Karpas-422 (cell line): ENCODE results near the gene FAM180A. TPM values are rescaled to one million over a fixed set of nuclear protein-coding genes. Genes with fewer than 3 reads are reported as not detected.

Source experiments
- DNase-seq: peaks from one replicate; pipeline ENCODE4 v3.0.0-alpha.2; 2015
- H2AFZ ChIP-seq: fragments of 200-600 bp; sonication (generic); 2 replicates; pipeline ENCODE4 v1.6.1; 2014; ENCODE audit warnings: antibody characterized with exemption, low read length, mixed read lengths
- H3K27ac ChIP-seq: fragments of 200-600 bp; sonication (generic); 2 replicates; pipeline ENCODE4 v1.5.1; 2014; ENCODE audit warnings: mild to moderate bottlenecking, low read length, moderate library complexity
- H3K27me3 ChIP-seq: fragments of 200-600 bp; sonication (generic); 2 replicates; pipeline ENCODE4 v1.6.1; 2014; ENCODE audit warnings: low read length, mixed read lengths
- H3K36me3 ChIP-seq: fragments of 200-600 bp; sonication (generic); 2 replicates; pipeline ENCODE4 v1.6.1; 2014; ENCODE audit warnings: low read length, mixed read lengths; ENCODE audit not compliant: insufficient read depth
- H3K4me1 ChIP-seq: fragments of 200-600 bp; sonication (generic); 2 replicates; pipeline ENCODE4 v1.6.1; 2014; ENCODE audit warnings: mild to moderate bottlenecking, low read length, mixed read lengths
- H3K4me2 ChIP-seq: fragments of 200-600 bp; sonication (generic); 2 replicates; pipeline ENCODE4 v1.6.1; 2014; ENCODE audit warnings: low read length, low read depth, mild to moderate bottlenecking; ENCODE audit not compliant: poor library complexity, severe bottlenecking
- H3K4me3 ChIP-seq: fragments of 200-600 bp; sonication (generic); 2 replicates; pipeline ENCODE4 v1.5.1; 2014; ENCODE audit warnings: mild to moderate bottlenecking, antibody characterized with exemption, low read length, mixed read lengths
- H3K79me2 ChIP-seq: fragments of 200-600 bp; sonication (generic); 2 replicates; pipeline ENCODE4 v1.6.1; 2014; ENCODE audit warnings: mild to moderate bottlenecking, low read length, mixed read lengths
- H3K9ac ChIP-seq: fragments of 200-600 bp; sonication (generic); 2 replicates; pipeline ENCODE4 v1.6.0; 2014; ENCODE audit warnings: low read length
- H3K9me2 ChIP-seq: fragments of 200-600 bp; sonication (generic), shearing (Covaris generic); replicated peaks from 2 replicates; pipeline ENCODE4 v1.6.0; 2014; ENCODE audit warnings: mild to moderate bottlenecking, low read length, moderate library complexity; ENCODE audit not compliant: insufficient read depth
- H3K9me3 ChIP-seq: fragments of 300-700, 200-600 bp; sonication (generic); 2 replicates; pipeline ENCODE4 v1.6.1; 2014; ENCODE audit warnings: low read length, mixed read lengths
- H4K20me1 ChIP-seq: fragments of 200-600 bp; sonication (generic); 2 replicates; pipeline ENCODE4 v1.6.1; 2014; ENCODE audit warnings: mild to moderate bottlenecking, antibody characterized with exemption, low read length, low read depth; ENCODE audit not compliant: insufficient read depth
- total RNA-seq: library from RNA; depleted of rRNA; stranded (reverse); fragments of >200 nt; shearing (Covaris generic); gene quantifications from 2 replicates; pipeline ENCODE4 v1.2.3, GENCODE V29; 2014; ENCODE audit warnings: low replicate concordance; rRNA removed

FAM180A gene
- total RNA-seq, 1 experiment from 2014 or later: not detected

GRCh38 chr7:135685306-135686084 lies 63.1 kb downstream of the FAM180A start:
- H3K9me2 ChIP-seq: no peaks in the 10 kb centered on the region
- no peaks in the 10 kb centered on the region for H4K20me1 ChIP-seq
- no peaks in the 10 kb centered on the region for H3K36me3 ChIP-seq
- no peak for DNase-seq
- no peaks in the 10 kb centered on the region for H3K9me3 ChIP-seq
- no peaks in the 10 kb centered on the region for H3K27me3 ChIP-seq
- H3K4me3 ChIP-seq: no peak overlapping the region
- no peak overlapping the region for H3K4me2 ChIP-seq
- H3K9ac ChIP-seq: no peak overlapping the region
- H2AFZ ChIP-seq: no peak overlapping the region
- peaks cover 13% of the 10 kb centered on the region; the same call in 1 of the 2 replicates for H3K79me2 ChIP-seq
- peaks cover 6% of the 10 kb centered on the region for H3K4me1 ChIP-seq
- no peak overlapping the region for H3K27ac ChIP-seq

GRCh38 chr7:135684699-135685098 lies 63.9 kb downstream of the FAM180A start:
- H3K79me2 ChIP-seq: peaks cover 16% of the 10 kb centered on the region
- no peak for DNase-seq
- H3K4me1 ChIP-seq: peaks cover 6% of the 10 kb centered on the region
- no peaks in the 10 kb centered on the region for H4K20me1 ChIP-seq
- no peak overlapping the region for H3K4me2 ChIP-seq
- H3K9me3 ChIP-seq: no peaks in the 10 kb centered on the region
- no peaks in the 10 kb centered on the region for H3K36me3 ChIP-seq
- H3K27me3 ChIP-seq: no peaks in the 10 kb centered on the region
- no peak overlapping the region for H3K9ac ChIP-seq
- H3K27ac ChIP-seq: no peak overlapping the region
- H3K4me3 ChIP-seq: no peak overlapping the region
- H3K9me2 ChIP-seq: no peaks in the 10 kb centered on the region
- H2AFZ ChIP-seq: no peak overlapping the region

GRCh38 chr7:135684136-135684535 lies 64.5 kb downstream of the FAM180A start:
- H3K9ac ChIP-seq: no peak overlapping the region
- no peak overlapping the region for H3K27ac ChIP-seq
- DNase-seq: no peak
- H3K9me3 ChIP-seq: no peaks in the 10 kb centered on the region
- H3K4me1 ChIP-seq: peaks cover 6% of the 10 kb centered on the region
- H3K4me3 ChIP-seq: no peak overlapping the region
- peaks cover 21% of the 10 kb centered on the region for H3K79me2 ChIP-seq
- no peaks in the 10 kb centered on the region for H3K27me3 ChIP-seq
- H4K20me1 ChIP-seq: no peaks in the 10 kb centered on the region
- no peak overlapping the region for H2AFZ ChIP-seq
- no peaks in the 10 kb centered on the region for H3K9me2 ChIP-seq
- H3K36me3 ChIP-seq: no peaks in the 10 kb centered on the region
- no peak overlapping the region for H3K4me2 ChIP-seq

- H3K79me2 ChIP-seq: peaks cover 27% of the 10 kb centered on the region
These were observed 65.0 kb downstream of the FAM180A start for GRCh38 chr7:135683609-135684008.

GRCh38 chr7:135682191-135682590 lies 66.4 kb downstream of the FAM180A start:
- no peak overlapping the region for H3K4me2 ChIP-seq
- no peaks in the 10 kb centered on the region for H3K9me2 ChIP-seq

More at GRCh38 chr7:135683609-135684008, 65.0 kb downstream of the FAM180A start:
- H3K27ac ChIP-seq: no peak overlapping the region
- no peaks in the 10 kb centered on the region for H3K27me3 ChIP-seq
- H3K9me3 ChIP-seq: no peaks in the 10 kb centered on the region
- H3K4me1 ChIP-seq: peaks cover 6% of the 10 kb centered on the region
- no peaks in the 10 kb centered on the region for H3K9me2 ChIP-seq
- H4K20me1 ChIP-seq: no peaks in the 10 kb centered on the region
- no peak for DNase-seq
- no peak overlapping the region for H2AFZ ChIP-seq
- no peaks in the 10 kb centered on the region for H3K36me3 ChIP-seq
- H3K4me2 ChIP-seq: no peak overlapping the region
- H3K9ac ChIP-seq: no peak overlapping the region
- no peak overlapping the region for H3K4me3 ChIP-seq

GRCh38 chr7:135681762-135682161 lies 66.9 kb downstream of the FAM180A start:
- DNase-seq: no peak
- Histone ChIP-seq H3K4me1 (peaks cover 6% of the 10 kb centered on the region), H3K9me2 (no peaks in the 10 kb centered on the region), H3K79me2 (peaks cover 45% of the 10 kb centered on the region), H3K27me3 (no peaks in the 10 kb centered on the region), H4K20me1 (no peaks in the 10 kb centered on the region), H3K4me3 (no peak overlapping the region), H3K9ac (no peak overlapping the region), H3K36me3 (peaks cover 6% of the 10 kb centered on the region; the same call in 1 of the 2 replicates), H3K4me2 (no peak overlapping the region), H3K27ac (no peak overlapping the region), H3K9me3 (no peaks in the 10 kb centered on the region), H2AFZ (no peak overlapping the region)

More at GRCh38 chr7:135682191-135682590, 66.4 kb downstream of the FAM180A start:
- no peak overlapping the region for H3K4me3 ChIP-seq
- peaks cover 6% of the 10 kb centered on the region for H3K4me1 ChIP-seq
- H3K27me3 ChIP-seq: no peaks in the 10 kb centered on the region
- DNase-seq: no peak
- no peak overlapping the region for H3K27ac ChIP-seq
- H3K36me3 ChIP-seq: peaks cover 6% of the 10 kb centered on the region; the same call in 1 of the 2 replicates
- H4K20me1 ChIP-seq: no peaks in the 10 kb centered on the region
- no peak overlapping the region for H3K9ac ChIP-seq
- no peaks in the 10 kb centered on the region for H3K9me3 ChIP-seq
- H3K79me2 ChIP-seq: peaks cover 40% of the 10 kb centered on the region
- no peak overlapping the region for H2AFZ ChIP-seq

Other genes starting within 250 kb of the FAM180A start
- 19.0 and 25.9 TPM in 2 replicates for gene CNOT4, start 238.7 kb downstream of the FAM180A start, total RNA-seq
- 40.3 and 75.7 TPM in 2 replicates for gene NUP205, start 190.9 kb downstream of the FAM180A start, total RNA-seq
- gene STMP1, start 86.3 kb downstream of the FAM180A start, total RNA-seq: 12.5 and 30.4 TPM in 2 replicates
- gene SLC13A4, start 20.6 kb downstream of the FAM180A start, total RNA-seq: not detected in 2 replicates
- 60.5 and 140 TPM in 2 replicates for gene MTPN, start 228.5 kb upstream of the FAM180A start, total RNA-seq